ENCODE measurements around the gene CYBB. TPM values are rescaled to one million over a fixed set of nuclear protein-coding genes. Genes with fewer than 3 reads are reported as not detected.
"Not testable (repeated sequence)": the region's sequence is repeated elsewhere in the genome, so short reads cannot be mapped to it uniquely, and the experiment has no call there.

Gene CYBB
- total and polyA plus RNA-seq, 2 donors = 14.6 to 62.0 TPM

- DNase-seq (ENCODE audit: extremely low spot score) = no peak
- Histone ChIP-seq H3K36me3 (ENCODE audit: insufficient read depth) (no peaks in the 10 kb centered on the region), H3K27ac (ENCODE audit: low read depth) (no peak overlapping the region), H3K4me1 (ENCODE audit: insufficient read depth) (no peaks in the 10 kb centered on the region), H3K4me3 (ENCODE audit: low read depth, low read length) (no peak overlapping the region)
- 39% methylated on average over 1 of the region's 1 CpG for WGBS
Measured at GRCh38 chrX:37767430-37767829, 12.4 kb upstream of the CYBB start.

- not testable (repeated sequence) for DNase-seq (ENCODE audit: extremely low spot score); H3K4me1 ChIP-seq (ENCODE audit: insufficient read depth); H3K4me3 ChIP-seq (ENCODE audit: low read depth, low read length); H3K36me3 ChIP-seq (ENCODE audit: insufficient read depth); H3K27ac ChIP-seq (ENCODE audit: low read depth)
- 98% methylated on average over 9 of the region's 9 CpGs for WGBS
Measured at GRCh38 chrX:37768866-37769265, 11.0 kb upstream of the CYBB start.

DNA sequence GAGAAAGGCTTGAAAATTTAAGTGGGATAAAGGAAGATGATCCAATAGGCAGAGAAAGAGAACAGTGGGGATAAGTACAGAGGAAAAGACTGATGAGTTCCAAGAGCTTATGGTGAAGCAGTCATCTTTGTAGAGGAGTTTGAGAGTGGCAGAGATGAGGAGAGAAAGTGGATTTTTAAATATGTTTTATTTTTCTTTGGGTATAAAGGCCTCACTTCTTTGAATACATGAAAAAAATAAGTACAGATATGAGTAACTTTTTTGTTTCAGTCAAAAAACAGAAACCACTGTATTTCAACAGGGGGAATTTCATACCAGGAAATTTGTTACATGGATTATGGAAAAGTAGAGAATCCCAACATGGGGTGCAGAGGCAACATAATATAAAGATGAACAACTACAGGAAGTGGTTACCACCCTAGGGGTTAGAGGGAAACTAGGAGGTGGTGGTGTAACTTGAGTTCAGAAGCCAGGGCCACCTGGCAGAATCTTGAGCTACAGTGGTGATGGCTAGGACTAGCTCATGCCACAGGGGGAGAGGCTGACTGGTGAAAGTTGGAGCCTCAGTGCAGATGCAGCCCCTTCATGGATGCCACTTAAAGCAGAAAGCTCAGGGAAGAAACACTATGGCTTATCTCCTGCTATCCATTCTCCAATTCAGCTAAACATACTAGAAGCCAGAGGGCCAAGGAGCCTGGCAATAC lies 3.4 kb upstream of the CYBB start:
- DNase-seq (ENCODE audit: extremely low spot score) = no peak
- Histone ChIP-seq H3K27ac (ENCODE audit: low read depth) (no peak overlapping the region), H3K4me1 (ENCODE audit: insufficient read depth) (no peaks in the 10 kb centered on the region), H3K36me3 (ENCODE audit: insufficient read depth) (no peaks in the 10 kb centered on the region), H3K4me3 (ENCODE audit: low read depth, low read length) (no peak overlapping the region)

DNA sequence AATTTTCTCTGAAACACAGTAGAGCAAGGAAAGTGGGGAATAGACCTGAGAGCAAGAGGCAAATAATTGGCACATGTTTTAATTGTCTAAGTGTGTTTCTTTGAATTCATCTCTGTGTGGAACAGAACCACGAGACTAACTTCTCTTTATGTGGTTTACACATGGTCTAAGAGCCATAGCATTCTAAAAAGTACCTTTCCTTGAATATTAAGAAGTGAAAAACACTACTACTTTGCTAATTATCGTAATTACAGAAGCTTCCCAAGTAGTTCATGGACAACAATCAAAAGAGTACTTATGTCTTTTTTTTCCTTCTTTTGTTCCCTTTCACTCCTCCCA lies 2.9 kb upstream of the CYBB start:
- DNase-seq (ENCODE audit: extremely low spot score) = no peak
- WGBS = 83% methylated on average over 2 of the region's 2 CpGs
- Histone ChIP-seq H3K27ac (ENCODE audit: low read depth) (no peak overlapping the region), H3K36me3 (ENCODE audit: insufficient read depth) (no peaks in the 10 kb centered on the region), H3K4me3 (ENCODE audit: low read depth, low read length) (no peak overlapping the region), H3K4me1 (ENCODE audit: insufficient read depth) (no peaks in the 10 kb centered on the region)

- no peak overlapping the region for H3K4me3 ChIP-seq (ENCODE audit: low read depth, low read length)
- no peak overlapping the region for H3K27ac ChIP-seq (ENCODE audit: low read depth)
- WGBS = 82% methylated on average over 4 of the region's 4 CpGs
- H3K4me1 ChIP-seq (ENCODE audit: insufficient read depth) = no peaks in the 10 kb centered on the region
- DNase-seq (ENCODE audit: extremely low spot score) = no peak
- H3K36me3 ChIP-seq (ENCODE audit: insufficient read depth) = no peaks in the 10 kb centered on the region
Measured at GRCh38 chrX:37781081-37781480, 1.2 kb downstream of the CYBB start.

GRCh38 chrX:37781814-37782213 lies 2.0 kb downstream of the CYBB start:
- no peaks in the 10 kb centered on the region for H3K36me3 ChIP-seq (ENCODE audit: insufficient read depth)
- DNase-seq (ENCODE audit: extremely low spot score) = no peak
- H3K4me1 ChIP-seq (ENCODE audit: insufficient read depth) = no peaks in the 10 kb centered on the region
- no peak overlapping the region for H3K4me3 ChIP-seq (ENCODE audit: low read depth, low read length)
- WGBS = 91% methylated on average over 3 of the region's 3 CpGs
- no peak overlapping the region for H3K27ac ChIP-seq (ENCODE audit: low read depth)

GRCh38 chrX:37782359-37782758 lies 2.5 kb downstream of the CYBB start:
- no peak for DNase-seq (ENCODE audit: extremely low spot score)
- 78% methylated on average over 1 of the region's 1 CpG for WGBS
- H3K4me3 ChIP-seq (ENCODE audit: low read depth, low read length) = no peak overlapping the region
- H3K27ac ChIP-seq (ENCODE audit: low read depth) = no peak overlapping the region
- no peaks in the 10 kb centered on the region for H3K4me1 ChIP-seq (ENCODE audit: insufficient read depth)
- no peaks in the 10 kb centered on the region for H3K36me3 ChIP-seq (ENCODE audit: insufficient read depth)

- Histone ChIP-seq H3K36me3 (ENCODE audit: insufficient read depth) (no peaks in the 10 kb centered on the region), H3K4me3 (ENCODE audit: low read depth, low read length) (no peak overlapping the region), H3K27ac (ENCODE audit: low read depth) (no peak overlapping the region), H3K4me1 (ENCODE audit: insufficient read depth) (no peaks in the 10 kb centered on the region)
- 85% methylated on average over 4 of the region's 4 CpGs for WGBS
- no peak for DNase-seq (ENCODE audit: extremely low spot score)
Measured at GRCh38 chrX:37783305-37783704, 3.4 kb downstream of the CYBB start.

- Histone ChIP-seq H3K27ac (ENCODE audit: low read depth) (no peak overlapping the region), H3K4me1 (ENCODE audit: insufficient read depth) (no peaks in the 10 kb centered on the region), H3K4me3 (ENCODE audit: low read depth, low read length) (no peak overlapping the region), H3K36me3 (ENCODE audit: insufficient read depth) (no peaks in the 10 kb centered on the region)
- DNase-seq (ENCODE audit: extremely low spot score) = no peak
- 83% methylated on average over 3 of the region's 3 CpGs for WGBS
Measured at GRCh38 chrX:37785569-37785968, 5.7 kb downstream of the CYBB start.

- Histone ChIP-seq H3K27ac (ENCODE audit: low read depth) (no peak overlapping the region), H3K4me3 (ENCODE audit: low read depth, low read length) (no peak overlapping the region), H3K4me1 (ENCODE audit: insufficient read depth) (no peaks in the 10 kb centered on the region), H3K36me3 (ENCODE audit: insufficient read depth) (no peaks in the 10 kb centered on the region)
- no peak for DNase-seq (ENCODE audit: extremely low spot score)
- WGBS = 70% methylated on average over 3 of the region's 3 CpGs
Measured at GRCh38 chrX:37786624-37787422, 7.0 kb downstream of the CYBB start.

DNA sequence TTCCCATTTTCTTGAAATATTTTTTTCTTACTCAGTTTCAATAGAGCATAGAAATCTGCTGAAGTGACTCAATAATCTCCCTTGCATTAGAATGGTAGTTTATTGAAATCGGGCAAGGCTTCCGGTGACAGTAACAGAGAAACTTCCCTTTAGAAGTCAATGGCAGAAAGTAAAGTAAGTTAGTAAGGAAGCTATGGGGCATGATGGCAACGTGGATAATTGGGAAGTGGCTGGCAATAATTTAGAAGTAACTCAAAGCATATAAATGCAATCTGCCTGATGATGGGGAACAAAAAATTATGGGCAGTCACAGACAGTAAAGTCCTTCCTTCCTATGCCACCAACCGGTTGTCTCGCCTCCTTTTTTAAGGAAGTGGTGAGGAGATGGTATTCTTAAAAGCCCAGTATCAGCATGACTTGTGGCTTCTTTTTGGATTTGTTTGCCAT lies 7.6 kb downstream of the CYBB start:
- WGBS = 85% methylated on average over 5 of the region's 5 CpGs
- H3K27ac ChIP-seq (ENCODE audit: low read depth) = no peak overlapping the region
- H3K36me3 ChIP-seq (ENCODE audit: insufficient read depth) = no peaks in the 10 kb centered on the region
- H3K4me1 ChIP-seq (ENCODE audit: insufficient read depth) = no peaks in the 10 kb centered on the region
- no peak for DNase-seq (ENCODE audit: extremely low spot score)
- no peak overlapping the region for H3K4me3 ChIP-seq (ENCODE audit: low read depth, low read length)

DNA sequence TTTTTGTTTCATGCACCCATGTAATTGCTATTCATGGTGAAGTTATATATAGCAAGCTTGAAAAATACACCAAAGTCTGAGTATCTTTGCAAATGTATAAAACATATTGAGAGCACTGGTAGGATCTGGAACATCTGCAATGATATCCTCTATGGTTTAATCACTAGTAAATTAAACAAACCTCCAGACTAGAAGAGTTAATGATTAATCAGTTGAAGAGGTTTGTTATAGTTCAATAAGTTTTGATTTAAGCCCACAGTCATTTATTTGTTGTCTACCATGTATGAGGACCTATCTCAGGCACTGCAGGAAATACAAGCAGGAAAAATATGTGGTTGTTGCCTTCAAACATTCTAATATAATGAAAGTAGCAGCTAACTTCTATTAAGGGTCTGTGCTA lies 16.5 kb downstream of the CYBB start:
- H3K4me1 ChIP-seq (ENCODE audit: insufficient read depth) = no peaks in the 10 kb centered on the region
- DNase-seq (ENCODE audit: extremely low spot score) = no peak

DNA sequence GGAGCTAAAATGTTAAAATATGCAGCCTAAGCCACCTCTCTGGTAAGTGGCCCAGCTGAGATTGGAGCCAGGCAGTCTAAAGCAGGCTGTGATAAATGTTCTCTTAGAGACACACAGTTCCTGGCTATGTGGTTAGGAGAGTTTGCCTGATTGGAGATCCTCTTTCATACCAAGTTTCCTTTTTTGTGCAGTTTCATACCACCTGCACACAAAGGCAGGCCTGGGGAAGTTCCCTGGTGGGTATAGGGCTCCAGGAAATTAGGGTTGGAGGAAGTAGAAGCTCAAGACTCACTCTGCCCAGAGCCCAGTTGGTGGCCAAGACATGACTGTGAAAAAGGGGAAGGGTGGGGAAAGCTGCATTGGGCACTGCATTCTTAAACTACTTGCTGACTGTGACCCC lies 16.9 kb downstream of the CYBB start:
- Histone ChIP-seq H3K4me1 (ENCODE audit: insufficient read depth) (no peaks in the 10 kb centered on the region), H3K36me3 (ENCODE audit: insufficient read depth) (no peaks in the 10 kb centered on the region), H3K4me3 (ENCODE audit: low read depth, low read length) (no peak overlapping the region), H3K27ac (ENCODE audit: low read depth) (no peak overlapping the region)
- DNase-seq (ENCODE audit: extremely low spot score) = no peak

More for the DNA sequence above, 16.5 kb downstream of the CYBB start:
- H3K27ac ChIP-seq (ENCODE audit: low read depth) = no peak overlapping the region
- H3K36me3 ChIP-seq (ENCODE audit: insufficient read depth) = no peaks in the 10 kb centered on the region
- H3K4me3 ChIP-seq (ENCODE audit: low read depth, low read length) = no peak overlapping the region

GRCh38 chrX:37799936-37800335 lies 20.1 kb downstream of the CYBB start:
- 91% methylated on average over 2 of the region's 2 CpGs for WGBS
- H3K27ac ChIP-seq (ENCODE audit: low read depth) = no peak overlapping the region

More at GRCh38 chrX:37799936-37800335, 20.1 kb downstream of the CYBB start:
- Histone ChIP-seq H3K4me3 (ENCODE audit: low read depth, low read length) (no peak overlapping the region), H3K4me1 (ENCODE audit: insufficient read depth) (no peaks in the 10 kb centered on the region), H3K36me3 (ENCODE audit: insufficient read depth) (no peaks in the 10 kb centered on the region)
- DNase-seq (ENCODE audit: extremely low spot score) = no peak

Data from urinary bladder (tissue), 4 donors.